Hematopoietic multipotent progenitor cell (in vitro differentiated cells): ENCODE data around the gene FOXA2. TPM values are rescaled to one million over a fixed set of nuclear protein-coding genes. Genes with fewer than 3 reads are reported as not detected.

Experiments used
- DNase-seq, 3 donors: peaks; one replicate each; pipeline ENCODE4 v3.0.0-alpha.2; 2011 to 2015; ENCODE audit warnings: low read depth in 2 of 3, low spot score in 2 of 3
- total RNA-seq: library from RNA; depleted of rRNA; stranded (reverse); fragments of >200 nt; gene quantifications from one replicate; pipeline ENCODE4 v1.2.3, GENCODE V29; 2012

Gene FOXA2
- total RNA-seq, 1 donor = not detected

GRCh38 chr20:22584922-22585785, 782 bp upstream of the FOXA2 start:
- no peak for DNase-seq

GRCh38 chr20:22583773-22584521, 425 bp downstream of the FOXA2 start:
- DNase-seq = no peak

- no peak for DNase-seq
Measured at GRCh38 chr20:22582964-22583772, 1.2 kb downstream of the FOXA2 start.

- no peak for DNase-seq
Measured at GRCh38 chr20:22582386-22582963, 1.9 kb downstream of the FOXA2 start.

- DNase-seq = no peak
Measured at GRCh38 chr20:22581437-22582385, 2.7 kb downstream of the FOXA2 start.

- DNase-seq = no peak
Measured at GRCh38 chr20:22579711-22580697, 4.4 kb downstream of the FOXA2 start.

- DNase-seq = no peak
Measured at GRCh38 chr20:22579119-22579427, 5.3 kb downstream of the FOXA2 start.

GRCh38 chr20:22578221-22579118, 5.9 kb downstream of the FOXA2 start:
- DNase-seq = no peak

GRCh38 chr20:22577515-22578220, 6.7 kb downstream of the FOXA2 start:
- DNase-seq = no peak

GRCh38 chr20:22576733-22577514, 7.4 kb downstream of the FOXA2 start:
- DNase-seq = no peak

- no peak for DNase-seq
Measured at GRCh38 chr20:22576273-22576672, 8.1 kb downstream of the FOXA2 start.

- no peak for DNase-seq
Measured at GRCh38 chr20:22575737-22576136, 8.6 kb downstream of the FOXA2 start.

- DNase-seq = no peak
Measured at GRCh38 chr20:22575087-22575721, 9.2 kb downstream of the FOXA2 start.

- DNase-seq = no peak
Measured at GRCh38 chr20:22574545-22575086, 9.8 kb downstream of the FOXA2 start.

GRCh38 chr20:22572491-22572890, 11.9 kb downstream of the FOXA2 start:
- DNase-seq = no peak
